Ascending aorta (tissue), 2 donors: Measurements from ENCODE around the gene C4orf50. TPM values are rescaled to one million over a fixed set of nuclear protein-coding genes. Genes with fewer than 3 reads are reported as not detected.

Experiments used
- DNase-seq, 2 donors: peaks; one replicate each; pipeline ENCODE4 v3.0.0-alpha.2; 2019; ENCODE audit warnings: low spot score in 2 of 2
- H3K27ac ChIP-seq, 2 donors: fragments of 200-600 bp; sonication (generic); one replicate each; pipeline ENCODE4 v1.5.1; 2016 to 2017; ENCODE audit warnings: mild to moderate bottlenecking in 1 of 2
- H3K27me3 ChIP-seq: fragments of 200-600 bp; sonication (generic); one replicate; pipeline ENCODE4 v1.5.1; 2017
- H3K36me3 ChIP-seq, 2 donors: fragments of 200-600 bp; sonication (generic); one replicate each; pipeline ENCODE4 v1.5.1; 2016
- H3K4me1 ChIP-seq, 2 donors: fragments of 200-600 bp; sonication (generic); one replicate each; pipeline ENCODE4 v1.5.1; 2016 to 2017; ENCODE audit warnings: mild to moderate bottlenecking in 1 of 2
- H3K4me3 ChIP-seq, 2 donors: fragments of 200-600 bp; sonication (generic); one replicate each; pipeline ENCODE4 v1.5.1; 2016 to 2017; ENCODE audit warnings: mild to moderate bottlenecking in 1 of 2
- H3K9me3 ChIP-seq, 2 donors: fragments of 200-600 bp; sonication (generic); one replicate each; pipeline ENCODE4 v1.5.1; 2016
- intact Hi-C: fragments of 100-400 bp; cut with DNase I; formaldehyde crosslinking; loops from one replicate; pipeline ENCODE4 v1.15.1; 2023
- total RNA-seq: library from RNA; depleted of rRNA; stranded (reverse); fragments of >200 nt; gene quantifications from one replicate; pipeline ENCODE4 v1.1.0, GENCODE V29; 2016
- TF ChIP-seq, protein P1 (sequence below), 3 experiments: fragments of 200-600 bp in 2 of 3; fragments of 450-650 bp in 1 of 3; sonication (generic) in 2 of 3; IDR thresholded peaks; one replicate each; pipeline ENCODE4 v1.5.1; 2016 to 2019; ENCODE audit warnings: antibody characterized with exemption in 3 of 3, mild to moderate bottlenecking in 1 of 3, moderate library complexity in 1 of 3

The C4orf50 gene
- total RNA-seq, 1 donor from 2014 or later: not detected

DNA sequence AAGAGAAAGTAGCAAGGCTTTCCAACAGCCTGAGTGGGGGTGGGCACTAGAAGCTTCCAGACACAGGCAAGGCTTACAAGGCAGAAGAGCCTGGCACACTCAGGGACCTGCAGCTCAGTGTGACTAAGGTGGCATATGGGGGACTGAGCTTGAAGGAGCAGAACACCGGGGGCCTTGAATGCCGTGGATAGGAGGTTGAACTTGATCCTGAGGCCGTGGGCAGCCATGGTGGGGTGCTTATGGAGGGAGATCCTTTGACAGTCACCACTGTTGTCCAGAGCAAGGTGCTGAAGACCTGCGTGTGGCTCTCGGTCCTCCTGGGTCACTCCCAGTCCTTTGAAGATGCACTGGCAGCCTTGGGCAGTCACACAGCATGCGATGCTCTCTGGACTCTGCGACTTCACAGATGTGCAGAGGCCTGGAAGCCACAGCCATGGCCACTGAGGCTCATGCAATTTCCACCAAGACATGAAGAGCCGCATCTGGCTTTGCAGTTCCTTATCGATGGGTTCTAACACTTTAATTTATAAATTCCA is 18.3 kb downstream of the C4orf50 start:
- no peaks in the 10 kb centered on the region for H3K4me1 ChIP-seq
- no peak overlapping the region for H3K27ac ChIP-seq
- H3K27me3 ChIP-seq: no peaks in the 10 kb centered on the region
- intact Hi-C loops: no loop called here
- no peaks in the 10 kb centered on the region for H3K36me3 ChIP-seq
- peak in 1 of 2 donors; percentile 31 for DNase-seq
- TF ChIP-seq, protein P1, sequence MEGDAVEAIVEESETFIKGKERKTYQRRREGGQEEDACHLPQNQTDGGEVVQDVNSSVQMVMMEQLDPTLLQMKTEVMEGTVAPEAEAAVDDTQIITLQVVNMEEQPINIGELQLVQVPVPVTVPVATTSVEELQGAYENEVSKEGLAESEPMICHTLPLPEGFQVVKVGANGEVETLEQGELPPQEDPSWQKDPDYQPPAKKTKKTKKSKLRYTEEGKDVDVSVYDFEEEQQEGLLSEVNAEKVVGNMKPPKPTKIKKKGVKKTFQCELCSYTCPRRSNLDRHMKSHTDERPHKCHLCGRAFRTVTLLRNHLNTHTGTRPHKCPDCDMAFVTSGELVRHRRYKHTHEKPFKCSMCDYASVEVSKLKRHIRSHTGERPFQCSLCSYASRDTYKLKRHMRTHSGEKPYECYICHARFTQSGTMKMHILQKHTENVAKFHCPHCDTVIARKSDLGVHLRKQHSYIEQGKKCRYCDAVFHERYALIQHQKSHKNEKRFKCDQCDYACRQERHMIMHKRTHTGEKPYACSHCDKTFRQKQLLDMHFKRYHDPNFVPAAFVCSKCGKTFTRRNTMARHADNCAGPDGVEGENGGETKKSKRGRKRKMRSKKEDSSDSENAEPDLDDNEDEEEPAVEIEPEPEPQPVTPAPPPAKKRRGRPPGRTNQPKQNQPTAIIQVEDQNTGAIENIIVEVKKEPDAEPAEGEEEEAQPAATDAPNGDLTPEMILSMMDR (IDR thresholded peaks at IDR 0.05): no peak
- H3K4me3 ChIP-seq: no peak overlapping the region
- no peaks in the 10 kb centered on the region for H3K9me3 ChIP-seq

DNA sequence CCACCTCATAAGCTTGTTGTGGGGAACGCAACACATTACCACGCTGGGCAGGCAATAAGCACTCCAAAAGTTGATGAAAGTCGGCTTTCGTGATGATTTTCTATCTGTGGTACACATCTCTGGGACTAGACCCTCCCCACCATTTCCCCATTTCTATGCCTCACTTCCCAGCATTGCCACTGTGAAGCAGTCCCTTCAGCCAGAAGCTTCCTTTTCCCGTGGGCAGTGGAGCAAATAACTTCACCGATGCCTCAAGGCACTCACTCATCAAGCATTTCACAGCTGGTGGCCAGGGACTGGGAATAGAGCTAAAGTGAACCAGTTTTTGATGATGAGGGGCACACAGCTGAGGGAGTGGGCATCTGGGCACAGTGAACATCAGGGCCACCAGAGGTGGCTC is 18.9 kb downstream of the C4orf50 start:
- intact Hi-C loops: no loop called here
- no peaks in the 10 kb centered on the region for H3K27me3 ChIP-seq
- no peaks in the 10 kb centered on the region for H3K36me3 ChIP-seq
- no peak for DNase-seq
- TF ChIP-seq, protein P1 (IDR thresholded peaks at IDR 0.05): no peak
- no peak overlapping the region for H3K27ac ChIP-seq
- no peaks in the 10 kb centered on the region for H3K4me1 ChIP-seq
- no peaks in the 10 kb centered on the region for H3K9me3 ChIP-seq
- H3K4me3 ChIP-seq: no peak overlapping the region

DNA sequence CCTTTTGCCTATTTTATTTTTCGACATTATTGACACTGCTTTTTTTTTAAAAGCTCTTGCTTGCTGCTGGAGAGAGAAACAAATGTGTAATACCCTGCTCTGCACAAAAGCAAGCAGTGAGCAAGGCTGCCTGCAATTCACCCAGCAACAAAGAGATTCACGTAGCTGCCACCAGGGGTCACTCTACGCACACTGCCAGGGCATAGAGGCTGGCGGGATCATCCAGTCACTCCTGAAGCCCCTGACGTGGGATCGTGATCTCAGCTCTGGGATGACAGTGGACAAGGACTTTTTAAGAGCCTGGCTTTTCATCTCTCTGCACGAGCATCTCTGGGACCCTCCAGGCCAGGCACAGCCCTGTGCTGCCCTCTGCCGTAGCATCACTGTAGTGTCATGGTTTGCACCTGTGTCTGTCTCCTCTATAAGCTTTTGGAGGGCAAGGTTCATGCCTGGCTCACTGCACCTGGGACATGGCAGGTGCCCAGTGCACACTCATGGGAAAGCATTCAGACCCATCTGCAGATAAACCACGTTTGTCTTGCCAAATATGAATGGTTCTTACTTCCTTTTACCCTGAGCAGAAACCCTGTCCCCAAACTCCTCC is 19.8 kb downstream of the C4orf50 start:
- peak in 1 of 2 donors; percentile 61 for DNase-seq
- Histone ChIP-seq H3K4me1 (no peaks in the 10 kb centered on the region), H3K27ac (no peak overlapping the region), H3K9me3 (no peaks in the 10 kb centered on the region), H3K27me3 (no peaks in the 10 kb centered on the region), H3K36me3 (no peaks in the 10 kb centered on the region), H3K4me3 (no peak overlapping the region)
- TF ChIP-seq, protein P1 (IDR thresholded peaks at IDR 0.05): peak; percentile 42 to 72 (median 60)
- intact Hi-C loops: no loop called here

DNA sequence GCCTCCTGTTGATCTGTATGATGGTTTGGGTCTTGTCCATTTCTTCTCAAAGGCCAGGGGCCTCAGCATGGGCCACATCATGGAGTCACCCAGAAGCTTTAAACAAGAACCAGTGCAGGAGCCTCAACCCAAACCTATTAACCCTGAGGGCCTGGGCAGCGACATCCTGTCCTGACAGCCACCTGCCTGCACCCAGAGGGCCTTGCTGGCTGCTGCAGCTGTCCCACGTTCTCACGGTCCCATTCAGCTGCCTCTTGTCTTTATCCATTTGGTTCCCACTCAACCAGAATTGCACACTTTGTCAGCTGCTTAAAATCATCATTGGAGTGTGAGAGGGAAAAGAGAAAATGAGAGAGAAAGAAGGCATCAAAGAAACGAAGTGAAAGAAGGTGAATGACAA is 21.6 kb downstream of the C4orf50 start:
- H3K27me3 ChIP-seq: no peaks in the 10 kb centered on the region
- no peak for DNase-seq
- intact Hi-C loops: no loop called here

DNA sequence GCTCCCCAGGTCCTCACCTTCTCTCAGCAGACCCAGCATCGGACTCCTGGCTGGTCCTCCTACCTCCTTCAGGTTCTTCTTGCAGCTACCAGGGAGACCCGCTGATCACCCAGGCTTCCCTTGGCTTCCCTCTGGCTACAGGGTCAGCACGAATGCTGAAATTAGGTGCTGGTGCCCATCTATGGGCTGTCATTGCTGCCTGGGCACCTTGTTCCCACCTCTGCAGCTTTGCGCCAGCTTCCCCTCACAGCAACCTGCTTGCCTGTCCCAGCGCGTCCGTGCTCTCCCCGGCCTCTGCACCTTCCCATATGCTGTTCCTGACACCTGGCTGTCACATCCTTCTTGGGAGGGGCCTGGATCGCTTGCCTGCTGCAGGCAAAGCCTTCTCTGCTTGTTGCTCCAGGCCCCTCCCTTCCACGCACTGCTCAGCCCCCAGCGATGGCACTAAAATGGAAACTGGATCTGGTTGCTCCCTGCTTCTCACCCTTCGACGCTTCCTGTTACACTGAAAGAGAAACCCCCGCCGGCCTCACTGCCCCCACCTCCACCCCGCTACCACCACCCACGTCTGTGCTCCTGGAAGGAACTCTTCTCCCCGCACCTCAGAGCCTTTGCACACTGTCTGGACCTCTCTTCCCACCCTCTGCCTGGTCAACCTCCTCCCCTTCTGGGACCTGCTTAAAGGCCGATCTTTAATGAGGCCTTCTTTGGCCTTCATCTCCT is 22.2 kb downstream of the C4orf50 start:
- H3K4me1 ChIP-seq: no peaks in the 10 kb centered on the region
- H3K36me3 ChIP-seq: no peaks in the 10 kb centered on the region
- TF ChIP-seq, protein P1 (IDR thresholded peaks at IDR 0.05): no peak
- no peak overlapping the region for H3K4me3 ChIP-seq
- intact Hi-C loops: no loop called here
- no peaks in the 10 kb centered on the region for H3K27me3 ChIP-seq
- no peak overlapping the region for H3K27ac ChIP-seq
- DNase-seq: peak in 1 of 2 donors; percentile 58
- no peaks in the 10 kb centered on the region for H3K9me3 ChIP-seq

More for the DNA sequence above, 21.6 kb downstream of the C4orf50 start:
- Histone ChIP-seq H3K36me3 (no peaks in the 10 kb centered on the region), H3K4me3 (no peak overlapping the region), H3K4me1 (no peaks in the 10 kb centered on the region), H3K27ac (no peak overlapping the region), H3K9me3 (no peaks in the 10 kb centered on the region)
- TF ChIP-seq, protein P1 (IDR thresholded peaks at IDR 0.05): no peak
